Vagina (tissue), 2 donors: ENCODE data around the gene FAM151B.

Source experiments
- CTCF ChIP-seq, 3 experiments: fragments of 450-650 bp in 2 of 3; fragments of 200-600 bp in 1 of 3; sonication (generic) in 1 of 3; IDR thresholded peaks; one replicate each; pipeline ENCODE4 v1.5.1; 2017 to 2019; ENCODE audit warnings: antibody characterized with exemption in 3 of 3, mild to moderate bottlenecking in 2 of 3, moderate library complexity in 2 of 3
- POLR2A ChIP-seq, 2 donors: fragments of 450-650 bp; IDR thresholded peaks; one replicate each; pipeline ENCODE4 v1.6.1; 2017; ENCODE audit warnings: antibody characterized with exemption in 2 of 2, mild to moderate bottlenecking in 2 of 2, moderate library complexity in 2 of 2
- POLR2AphosphoS5 ChIP-seq, 2 donors: sonication (generic); formaldehyde crosslinking; IDR thresholded peaks; one replicate each; pipeline ENCODE4 v1.9.0; 2017; ENCODE audit warnings: antibody characterized with exemption in 2 of 2, mild to moderate bottlenecking in 2 of 2, low read depth in 1 of 2; ENCODE audit not compliant: insufficient read depth in 1 of 2

GRCh38 chr5:80466669-80467485, 21.0 kb upstream of the FAM151B start:
- TF ChIP-seq POLR2A (IDR thresholded peaks at IDR 0.05): no peak
- TF ChIP-seq CTCF (IDR thresholded peaks at IDR 0.05): no peak
- no peak for TF ChIP-seq POLR2AphosphoS5 (IDR thresholded peaks at IDR 0.05; ENCODE audit: insufficient read depth in 1 of 2, low read depth in 1 of 2)
